ENCODE measurements around the gene ACTL9.

ACTL9 gene

GRCh38 chr19:8663920-8664670 is 34.5 kb downstream of the ACTL9 start:
- DNase-seq (ENCODE audit: low read depth in 2 of 2): no peak
- H3K4me3 ChIP-seq (replicated peaks in 1 of 2; ENCODE audit: low read depth in 2 of 2, low read length in 2 of 2): no peak overlapping the region
- no peak for TF ChIP-seq CTCF (IDR thresholded peaks at IDR 0.05; ENCODE audit: low read depth, low read length)

GRCh38 chr19:8662263-8662662 is 36.3 kb downstream of the ACTL9 start:
- TF ChIP-seq CTCF (IDR thresholded peaks at IDR 0.05; ENCODE audit: low read depth, low read length): no peak
- H3K4me3 ChIP-seq (replicated peaks in 1 of 2; ENCODE audit: low read depth in 2 of 2, low read length in 2 of 2): no peak overlapping the region
- DNase-seq (ENCODE audit: low read depth in 2 of 2): no peak

GRCh38 chr19:8659905-8660304 is 38.7 kb downstream of the ACTL9 start:
- H3K4me3 ChIP-seq (replicated peaks in 1 of 2; ENCODE audit: low read depth in 2 of 2, low read length in 2 of 2): no peak overlapping the region
- no peak for TF ChIP-seq CTCF (IDR thresholded peaks at IDR 0.05; ENCODE audit: low read depth, low read length)
- DNase-seq (ENCODE audit: low read depth in 2 of 2): no peak

- no peak for DNase-seq (ENCODE audit: low read depth in 2 of 2)
- no peak overlapping the region for H3K4me3 ChIP-seq (replicated peaks in 1 of 2; ENCODE audit: low read depth in 2 of 2, low read length in 2 of 2)
- no peak for TF ChIP-seq CTCF (IDR thresholded peaks at IDR 0.05; ENCODE audit: low read depth, low read length)
Observed at GRCh38 chr19:8657869-8658268, 40.7 kb downstream of the ACTL9 start.

GRCh38 chr19:8655340-8655709 is 43.3 kb downstream of the ACTL9 start:
- DNase-seq (ENCODE audit: low read depth in 2 of 2): no peak
- no peak overlapping the region for H3K4me3 ChIP-seq (replicated peaks in 1 of 2; ENCODE audit: low read depth in 2 of 2, low read length in 2 of 2)
- TF ChIP-seq CTCF (IDR thresholded peaks at IDR 0.05; ENCODE audit: low read depth, low read length): no peak

- peak overlapping the region in 1 of 2 donors; percentile 14 for H3K4me3 ChIP-seq (replicated peaks in 1 of 2; ENCODE audit: low read depth in 2 of 2, low read length in 2 of 2)
- peak; percentile 50 to 54 for DNase-seq (ENCODE audit: low read depth in 2 of 2)
- TF ChIP-seq CTCF (IDR thresholded peaks at IDR 0.05; ENCODE audit: low read depth, low read length): peak; percentile 95
Observed at GRCh38 chr19:8654591-8655339, 43.8 kb downstream of the ACTL9 start.

All from cardiac fibroblast (primary cell).